GM19043 (cell line): ENCODE measurements around the gene FGFRL1.

Source experiments
- ATAC-seq: cut with Tn5 transposase; IDR thresholded peaks from one replicate; pipeline ENCODE4 v1.9.1; 2021; ENCODE audit warnings: low read depth; ENCODE audit not compliant: unreplicated experiment

FGFRL1 gene

GRCh38 chr4:1021386-1022050 lies 10.1 kb downstream of the FGFRL1 start:
- ATAC-seq: peak; percentile 78

DNA sequence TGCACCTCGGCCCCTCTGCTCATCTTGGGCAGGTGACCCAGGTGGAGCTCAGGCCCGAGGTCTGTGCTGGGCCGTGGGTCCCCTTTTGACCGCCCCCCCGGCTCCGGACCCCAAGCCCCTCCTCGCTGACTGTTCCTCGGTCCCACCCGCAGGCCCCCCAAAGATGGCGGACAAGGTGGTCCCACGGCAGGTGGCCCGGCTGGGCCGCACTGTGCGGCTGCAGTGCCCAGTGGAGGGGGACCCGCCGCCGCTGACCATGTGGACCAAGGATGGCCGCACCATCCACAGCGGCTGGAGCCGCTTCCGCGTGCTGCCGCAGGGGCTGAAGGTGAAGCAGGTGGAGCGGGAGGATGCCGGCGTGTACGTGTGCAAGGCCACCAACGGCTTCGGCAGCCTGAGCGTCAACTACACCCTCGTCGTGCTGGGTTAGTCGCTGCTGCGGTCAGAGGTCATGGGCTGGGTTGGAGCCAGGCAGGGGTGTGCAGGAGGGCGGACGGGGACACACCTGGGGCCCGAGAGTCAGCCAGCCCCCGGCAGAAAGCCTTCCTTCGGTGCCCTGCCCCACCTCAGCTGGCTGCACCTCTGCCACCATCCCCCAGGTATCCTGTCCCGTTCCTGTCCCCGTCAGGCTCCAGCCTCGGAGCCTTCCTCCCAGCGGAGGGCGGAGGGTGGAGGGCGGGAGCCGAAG lies 10.8 kb downstream of the FGFRL1 start:
- no peak for ATAC-seq

DNA sequence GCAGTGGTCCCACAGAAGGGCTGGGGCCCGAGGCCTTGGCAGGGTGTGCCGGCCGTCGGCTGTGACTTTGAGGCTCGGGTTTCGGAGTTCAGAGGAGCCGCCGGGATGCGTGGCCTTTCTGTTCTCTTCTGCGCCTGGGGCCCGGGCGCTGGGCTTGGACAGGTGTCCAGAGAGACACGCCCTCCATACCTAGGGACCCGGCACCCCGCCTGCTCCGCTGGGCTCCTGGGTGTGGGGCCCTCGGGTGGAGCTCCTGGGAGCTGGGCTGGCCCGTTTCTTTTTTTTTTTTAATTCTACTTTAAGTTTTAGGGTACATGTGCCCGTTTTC lies 11.3 kb downstream of the FGFRL1 start:
- no peak for ATAC-seq

GRCh38 chr4:1023075-1023640 lies 11.7 kb downstream of the FGFRL1 start:
- ATAC-seq: no peak

DNA sequence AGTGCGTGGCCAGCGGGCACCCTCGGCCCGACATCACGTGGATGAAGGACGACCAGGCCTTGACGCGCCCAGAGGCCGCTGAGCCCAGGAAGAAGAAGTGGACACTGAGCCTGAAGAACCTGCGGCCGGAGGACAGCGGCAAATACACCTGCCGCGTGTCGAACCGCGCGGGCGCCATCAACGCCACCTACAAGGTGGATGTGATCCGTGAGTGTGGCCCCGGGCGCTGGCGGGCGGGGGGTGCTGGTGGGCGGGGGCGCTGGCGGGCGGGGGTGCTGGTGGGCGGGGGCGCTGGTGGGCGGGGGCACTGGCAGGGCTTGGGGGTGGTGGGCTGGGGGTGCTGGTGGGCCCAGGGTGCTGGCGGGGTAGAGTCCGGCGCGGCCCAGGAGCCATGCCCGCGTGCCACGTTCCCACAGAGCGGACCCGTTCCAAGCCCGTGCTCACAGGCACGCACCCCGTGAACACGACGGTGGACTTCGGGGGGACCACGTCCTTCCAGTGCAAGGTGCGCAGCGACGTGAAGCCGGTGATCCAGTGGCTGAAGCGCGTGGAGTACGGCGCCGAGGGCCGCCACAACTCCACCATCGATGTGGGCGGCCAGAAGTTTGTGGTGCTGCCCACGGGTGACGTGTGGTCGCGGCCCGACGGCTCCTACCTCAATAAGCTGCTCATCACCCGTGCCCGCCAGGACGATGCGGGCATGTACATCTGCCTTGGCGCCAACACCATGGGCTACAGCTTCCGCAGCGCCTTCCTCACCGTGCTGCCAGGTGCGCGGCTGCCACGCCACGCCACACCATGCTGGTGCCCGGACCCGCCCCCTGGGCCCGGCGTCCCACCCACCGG lies 12.7 kb downstream of the FGFRL1 start:
- ATAC-seq: no peak

DNA sequence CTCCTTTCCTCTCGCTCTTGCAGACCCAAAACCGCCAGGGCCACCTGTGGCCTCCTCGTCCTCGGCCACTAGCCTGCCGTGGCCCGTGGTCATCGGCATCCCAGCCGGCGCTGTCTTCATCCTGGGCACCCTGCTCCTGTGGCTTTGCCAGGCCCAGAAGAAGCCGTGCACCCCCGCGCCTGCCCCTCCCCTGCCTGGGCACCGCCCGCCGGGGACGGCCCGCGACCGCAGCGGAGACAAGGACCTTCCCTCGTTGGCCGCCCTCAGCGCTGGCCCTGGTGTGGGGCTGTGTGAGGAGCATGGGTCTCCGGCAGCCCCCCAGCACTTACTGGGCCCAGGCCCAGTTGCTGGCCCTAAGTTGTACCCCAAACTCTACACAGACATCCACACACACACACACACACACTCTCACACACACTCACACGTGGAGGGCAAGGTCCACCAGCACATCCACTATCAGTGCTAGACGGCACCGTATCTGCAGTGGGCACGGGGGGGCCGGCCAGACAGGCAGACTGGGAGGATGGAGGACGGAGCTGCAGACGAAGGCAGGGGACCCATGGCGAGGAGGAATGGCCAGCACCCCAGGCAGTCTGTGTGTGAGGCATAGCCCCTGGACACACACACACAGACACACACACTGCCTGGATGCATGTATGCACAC lies 13.6 kb downstream of the FGFRL1 start:
- ATAC-seq: no peak

- ATAC-seq: peak; percentile 51
These were observed 14.7 kb downstream of the FGFRL1 start for GRCh38 chr4:1026115-1026514.

GRCh38 chr4:1027219-1027914 lies 15.9 kb downstream of the FGFRL1 start:
- no peak for ATAC-seq

DNA sequence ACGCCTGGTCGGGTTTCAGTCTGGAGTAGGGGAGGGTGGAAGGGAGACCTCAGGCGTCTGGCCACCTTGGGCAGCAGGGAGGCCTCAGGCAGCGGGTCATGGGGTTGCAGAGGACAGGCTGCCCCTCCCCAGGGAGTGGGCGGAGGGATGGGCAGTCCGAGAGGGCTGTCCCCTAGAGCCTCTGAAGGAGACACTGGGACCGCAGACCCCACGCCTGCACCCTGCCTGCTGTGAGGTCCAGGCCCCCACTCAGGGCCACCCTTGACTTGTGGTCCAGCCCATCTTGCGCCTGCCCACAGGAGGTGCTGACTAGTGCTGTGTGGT lies 16.5 kb downstream of the FGFRL1 start:
- ATAC-seq: no peak

DNA sequence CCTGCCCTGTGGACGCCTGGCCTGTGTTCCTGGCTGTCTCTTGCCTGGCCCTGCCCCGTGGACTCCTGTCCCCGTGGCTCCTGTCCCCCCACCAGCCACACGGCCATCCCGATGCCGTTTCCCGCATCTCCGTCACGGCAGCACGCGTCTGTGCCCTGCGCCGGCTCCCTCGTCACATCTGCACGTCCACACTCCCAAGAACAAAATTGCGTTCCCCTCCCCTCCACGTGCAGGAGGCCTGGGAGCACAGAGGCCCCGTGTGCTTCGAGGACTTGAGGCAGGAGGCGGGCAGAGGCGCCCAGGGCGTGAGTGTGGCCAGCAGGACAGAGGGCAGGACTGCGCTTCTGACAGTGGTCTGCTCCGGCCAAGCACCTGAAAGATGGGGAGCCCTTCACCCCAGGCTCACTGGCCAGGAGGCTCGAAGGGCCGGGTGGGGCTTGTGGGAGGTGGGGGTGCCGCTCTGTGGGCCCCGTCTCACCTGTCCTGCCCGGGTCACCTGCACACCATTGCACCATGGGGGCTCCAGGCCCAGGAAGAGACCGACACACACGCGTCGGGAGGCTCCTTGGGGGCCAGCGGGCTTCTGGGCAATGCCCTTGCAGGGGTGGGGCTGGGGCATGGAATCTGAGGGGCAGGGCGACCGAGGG lies 17.3 kb downstream of the FGFRL1 start:
- no peak for ATAC-seq

DNA sequence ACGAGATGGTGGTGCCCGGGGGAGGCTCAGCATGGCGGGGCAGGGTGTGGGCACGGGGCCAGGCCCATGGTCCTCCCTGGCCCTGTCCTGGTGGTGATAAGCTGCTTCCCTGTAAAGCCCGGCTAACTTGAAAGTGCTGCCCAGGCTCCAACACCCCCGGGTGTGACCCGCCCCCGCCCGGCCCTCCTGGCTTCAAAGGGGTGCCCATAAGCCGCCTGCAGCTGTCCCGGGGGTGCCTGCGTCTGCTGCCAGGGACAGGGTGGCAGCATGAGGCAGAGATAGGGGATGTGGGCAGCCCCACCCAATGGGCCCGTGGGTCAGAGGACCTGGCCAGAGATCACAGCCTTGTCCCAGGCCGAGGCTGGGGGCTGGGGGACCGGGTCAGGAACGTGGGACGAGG lies 18.1 kb downstream of the FGFRL1 start:
- ATAC-seq: no peak

DNA sequence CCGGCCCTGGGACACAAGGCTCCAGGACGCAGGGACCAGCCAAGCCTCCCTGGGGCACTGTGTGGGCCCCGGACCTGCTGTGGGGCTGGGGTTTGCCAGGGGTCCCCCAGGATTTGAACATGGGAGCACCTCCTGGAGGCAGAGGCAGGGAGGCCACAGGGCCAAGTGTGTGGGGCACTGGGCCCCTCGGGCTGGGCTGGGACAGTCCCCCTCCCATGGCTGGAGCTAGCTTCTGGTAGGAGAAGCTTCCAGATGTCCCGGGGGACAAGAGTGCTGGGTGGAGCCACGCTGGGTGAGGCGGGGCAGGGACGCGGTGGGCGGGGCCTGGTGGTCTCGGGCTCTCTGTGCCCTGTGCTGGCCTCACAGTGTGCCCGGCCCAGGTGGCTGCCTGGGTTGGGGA lies 18.6 kb downstream of the FGFRL1 start:
- no peak for ATAC-seq

GRCh38 chr4:1030559-1030958 lies 19.1 kb downstream of the FGFRL1 start:
- no peak for ATAC-seq

GRCh38 chr4:1031346-1031745 lies 19.9 kb downstream of the FGFRL1 start:
- no peak for ATAC-seq

DNA sequence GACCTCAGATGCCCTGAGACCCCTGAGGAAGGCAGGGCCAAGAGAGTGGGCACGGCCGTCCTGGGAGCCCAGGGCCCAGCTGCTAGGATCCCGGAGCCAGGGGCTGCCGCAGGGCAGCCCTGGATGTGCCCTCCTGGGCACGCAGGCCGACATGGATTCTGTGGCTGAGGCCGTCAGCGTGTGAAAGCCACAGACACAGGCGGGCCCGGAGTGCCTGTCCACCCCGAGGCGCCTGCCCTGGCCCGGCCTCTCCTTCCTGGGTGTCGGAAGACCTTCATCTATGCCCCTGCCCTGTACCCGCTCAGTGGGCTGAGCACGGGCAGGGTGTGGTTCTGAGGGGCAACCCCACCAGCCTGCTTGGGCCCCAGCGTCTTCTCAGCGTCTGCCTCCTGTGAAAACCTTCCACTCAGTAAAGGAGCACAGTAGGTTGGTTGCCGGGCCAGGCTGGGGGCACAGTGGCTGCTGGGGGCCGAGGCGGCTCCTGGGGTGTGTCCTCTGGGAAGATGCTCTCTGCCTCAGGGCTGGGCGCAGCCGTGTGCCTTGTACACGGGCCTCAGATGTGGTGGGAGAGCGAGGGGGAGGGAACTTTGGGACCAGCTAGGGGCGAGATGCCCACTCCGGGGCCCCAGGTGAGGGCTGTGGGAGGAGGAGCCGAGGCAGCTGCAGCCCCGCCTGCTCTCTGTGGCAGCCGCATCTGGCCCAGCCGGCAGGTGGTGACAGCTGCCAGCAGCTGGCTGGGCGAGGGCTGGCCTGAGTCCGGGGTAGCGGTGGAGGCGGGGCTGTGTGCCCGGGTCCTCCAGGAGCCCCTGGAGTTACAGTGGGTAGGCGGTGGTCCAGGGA lies 20.8 kb downstream of the FGFRL1 start:
- ATAC-seq: no peak

- ATAC-seq: no peak
These were observed 21.4 kb downstream of the FGFRL1 start for GRCh38 chr4:1032861-1033260.

DNA sequence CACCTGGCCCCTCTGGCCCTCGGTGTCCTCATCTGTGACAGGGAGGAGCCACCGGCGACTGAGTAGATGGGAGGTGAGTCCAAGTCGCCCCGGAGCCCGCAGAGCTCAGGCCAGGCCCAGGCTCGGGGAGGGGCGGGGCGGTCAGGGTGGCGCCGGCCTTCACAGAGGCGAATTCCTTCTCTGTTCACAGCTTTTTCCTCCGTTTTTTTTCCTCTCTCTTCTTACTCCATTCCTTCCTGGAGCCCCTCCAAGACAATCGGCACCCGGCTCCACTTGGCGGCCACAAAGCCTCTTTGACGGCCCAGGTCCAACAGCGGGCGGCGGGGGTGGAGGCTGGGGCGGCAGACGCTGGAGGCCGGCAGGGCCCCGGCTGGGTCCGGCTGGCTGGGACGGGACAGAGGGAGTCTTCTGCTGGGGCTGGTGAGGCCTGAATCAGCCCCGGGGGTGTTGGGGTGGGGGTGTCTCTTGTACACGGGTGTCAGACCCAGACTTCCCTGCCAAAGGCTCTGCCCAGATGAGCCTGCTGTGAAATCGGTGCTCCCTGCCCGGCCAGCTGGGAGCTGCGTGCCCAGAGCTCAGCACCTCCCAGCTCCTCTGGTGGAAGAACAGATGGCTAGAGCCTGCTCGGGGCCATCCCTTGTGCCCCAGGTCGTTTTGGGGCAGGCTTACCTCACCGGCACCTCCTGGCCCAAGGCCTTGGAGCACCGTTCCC lies 22.6 kb downstream of the FGFRL1 start:
- ATAC-seq: no peak

- ATAC-seq: no peak
These were observed 24.1 kb downstream of the FGFRL1 start for GRCh38 chr4:1035510-1035909.
